Endodermal cell (in vitro differentiated cells): ENCODE results near the gene TSSK1B. TPM values are rescaled to one million over a fixed set of nuclear protein-coding genes. Genes with fewer than 3 reads are reported as not detected.
"Not testable (repeated sequence)": the region's sequence is repeated elsewhere in the genome, so short reads cannot be mapped to it uniquely, and the experiment has no call there.

Experiments used
- DNase-seq: peaks from one replicate; pipeline ENCODE4 v3.0.0-alpha.2; 2017
- H3K27ac ChIP-seq: 2 replicates; pipeline ENCODE4 v1.5.1; 2013; ENCODE audit warnings: mild to moderate bottlenecking, low read depth, low read length, moderate library complexity
- H3K27me3 ChIP-seq: 2 replicates; pipeline ENCODE4 v1.6.1; 2013; ENCODE audit warnings: mild to moderate bottlenecking, low read length, moderate library complexity; ENCODE audit not compliant: insufficient read depth, control insufficient read depth, poor library complexity, severe bottlenecking
- H3K36me3 ChIP-seq: 2 replicates; pipeline ENCODE4 v1.7.0; 2013; ENCODE audit warnings: mild to moderate bottlenecking, low read length, moderate library complexity; ENCODE audit not compliant: control insufficient read depth, insufficient read depth
- H3K4me1 ChIP-seq: one replicate; pipeline ENCODE4 v1.7.0; 2013; ENCODE audit warnings: low read length; ENCODE audit not compliant: control insufficient read depth, insufficient read depth
- H3K4me3 ChIP-seq: 2 replicates; pipeline ENCODE4 v1.5.1; 2013; ENCODE audit warnings: mild to moderate bottlenecking, low read length, moderate library complexity
- H3K9ac ChIP-seq: 2 replicates; pipeline ENCODE4 v1.6.1; 2013; ENCODE audit warnings: mild to moderate bottlenecking, low read length, moderate library complexity; ENCODE audit not compliant: poor library complexity, severe bottlenecking; ENCODE audit errors: extremely low read depth
- H3K9me3 ChIP-seq: 2 replicates; pipeline ENCODE4 v1.6.1; 2013; ENCODE audit warnings: mild to moderate bottlenecking, low read length, moderate library complexity; ENCODE audit not compliant: control insufficient read depth
- H3K27ac Mint-ChIP-seq: 2 replicates; pipeline ENCODE4 v1.8.0; 2020; ENCODE audit warnings: mixed read lengths
- H3K27me3 Mint-ChIP-seq: 2 replicates; pipeline ENCODE4 v1.8.0; 2021; ENCODE audit warnings: mild to moderate bottlenecking, mixed read lengths; ENCODE audit not compliant: insufficient read depth
- H3K36me3 Mint-ChIP-seq: 2 replicates; pipeline ENCODE4 v1.8.0; 2020; ENCODE audit warnings: low read depth, mixed read lengths
- H3K4me1 Mint-ChIP-seq: 2 replicates; pipeline ENCODE4 v1.8.0; 2020; ENCODE audit warnings: mixed read lengths
- H3K4me3 Mint-ChIP-seq: 2 replicates; pipeline ENCODE4 v1.8.0; 2020; ENCODE audit warnings: mild to moderate bottlenecking, moderate library complexity, mixed read lengths
- H3K9me3 Mint-ChIP-seq: 2 replicates; pipeline ENCODE4 v1.8.0; 2020; ENCODE audit warnings: mild to moderate bottlenecking, mixed read lengths
- CTCF ChIP-seq: fragments of 200-600 bp; sonication (generic); conservative IDR thresholded peaks from 2 replicates; pipeline ENCODE4 v1.5.0; 2021; ENCODE audit warnings: antibody characterized with exemption, mild to moderate bottlenecking
- WGBS, 2 experiments: methylation state at CpG; one replicate each; pipeline versions ENCODE4 v1.1.5 to v1.1.7; 2013; ENCODE audit warnings: missing lambda C conversion rate in 2 of 2, mixed read lengths in 1 of 2; ENCODE audit not compliant: insufficient coverage in 1 of 2, insufficient read length in 1 of 2; 5-methylcytosine and 5-hydroxymethylcytosine counted together
- total RNA-seq, 2 donors: library from RNA; stranded (reverse); fragmentation: NEBNext Ultra II Directional in 1 of 2; extraction: Animal tissue kit (Norgen Biotek cat#: 25700) in 1 of 2; gene quantifications; 2 replicates in 1 of 2; 3 replicates in 1 of 2; pipeline ENCODE4 v1.2.1, GENCODE V29; 2021

TSSK1B gene
- total RNA-seq, 2 donors from 2014 or later: 0.11 TPM; not detected in 1

- H3K27ac ChIP-seq: no peak overlapping the region
- no peak overlapping the region for H3K9ac ChIP-seq
- H3K36me3 ChIP-seq: no peaks in the 10 kb centered on the region
- DNase-seq: no peak
- no peaks in the 10 kb centered on the region for H3K4me1 ChIP-seq
- Mint-ChIP-seq H3K36me3 (no peaks in the 10 kb centered on the region), H3K27me3 (no peaks in the 10 kb centered on the region), H3K27ac (no peak overlapping the region), H3K4me1 (peaks cover 1% of the 10 kb centered on the region), H3K4me3 (no peak overlapping the region), H3K9me3 (no peaks in the 10 kb centered on the region)
- no peaks in the 10 kb centered on the region for H3K27me3 ChIP-seq
- 78 to 88% methylated on average over 2 of the region's 2 CpGs for WGBS, 2 experiments
- TF ChIP-seq CTCF: no peak
- no peak overlapping the region for H3K4me3 ChIP-seq
- no peaks in the 10 kb centered on the region for H3K9me3 ChIP-seq
These were observed 13.1 kb downstream of the TSSK1B start for GRCh38 chr5:113421693-113422092.

GRCh38 chr5:113405530-113405929 lies 29.3 kb downstream of the TSSK1B start:
- Mint-ChIP-seq H3K4me3 (no peak overlapping the region), H3K27me3 (no peaks in the 10 kb centered on the region), H3K9me3 (no peaks in the 10 kb centered on the region), H3K36me3 (no peaks in the 10 kb centered on the region), H3K27ac (no peak overlapping the region), H3K4me1 (peaks cover 2% of the 10 kb centered on the region)
- Histone ChIP-seq H3K9ac (no peak overlapping the region), H3K36me3 (no peaks in the 10 kb centered on the region), H3K9me3 (no peaks in the 10 kb centered on the region), H3K4me1 (no peaks in the 10 kb centered on the region), H3K27me3 (no peaks in the 10 kb centered on the region), H3K4me3 (no peak overlapping the region), H3K27ac (no peak overlapping the region)
- WGBS, 2 experiments: 91 to 100% methylated on average over 1 to 5 of the region's 6 CpGs
- no peak for TF ChIP-seq CTCF
- no peak for DNase-seq

GRCh38 chr5:113404269-113404668 lies 30.5 kb downstream of the TSSK1B start:
- 70 to 93% methylated on average over 1 to 2 of the region's 2 CpGs for WGBS, 2 experiments
- Histone ChIP-seq H3K36me3 (no peaks in the 10 kb centered on the region), H3K9me3 (no peaks in the 10 kb centered on the region), H3K27me3 (no peaks in the 10 kb centered on the region), H3K9ac (no peak overlapping the region), H3K4me3 (no peak overlapping the region), H3K27ac (no peak overlapping the region), H3K4me1 (no peaks in the 10 kb centered on the region)
- peaks cover 2% of the 10 kb centered on the region for H3K4me1 Mint-ChIP-seq
- no peak for DNase-seq
- no peaks in the 10 kb centered on the region for H3K9me3 Mint-ChIP-seq
- no peaks in the 10 kb centered on the region for H3K36me3 Mint-ChIP-seq
- no peak for TF ChIP-seq CTCF
- no peak overlapping the region for H3K4me3 Mint-ChIP-seq
- no peak overlapping the region for H3K27ac Mint-ChIP-seq
- H3K27me3 Mint-ChIP-seq: no peaks in the 10 kb centered on the region

- not testable (repeated sequence) for H3K4me3 Mint-ChIP-seq, H3K27me3 Mint-ChIP-seq, H3K4me3 ChIP-seq, DNase-seq, H3K9ac ChIP-seq, H3K4me1 ChIP-seq, H3K27me3 ChIP-seq, H3K9me3 Mint-ChIP-seq, H3K9me3 ChIP-seq, H3K27ac Mint-ChIP-seq, H3K27ac ChIP-seq, H3K36me3 Mint-ChIP-seq, H3K36me3 ChIP-seq
- peaks cover 15% of the 10 kb centered on the region for H3K4me1 Mint-ChIP-seq
- WGBS, 2 experiments: 75 to 88% methylated on average over 3 to 4 of the region's 4 CpGs
These were observed 36.8 kb downstream of the TSSK1B start for GRCh38 chr5:113397986-113398385.
